ENCODE data around the gene CBS.
"Not testable (repeated sequence)": the region's sequence is repeated elsewhere in the genome, so short reads cannot be mapped to it uniquely, and the experiment has no call there.

Gene CBS

DNA sequence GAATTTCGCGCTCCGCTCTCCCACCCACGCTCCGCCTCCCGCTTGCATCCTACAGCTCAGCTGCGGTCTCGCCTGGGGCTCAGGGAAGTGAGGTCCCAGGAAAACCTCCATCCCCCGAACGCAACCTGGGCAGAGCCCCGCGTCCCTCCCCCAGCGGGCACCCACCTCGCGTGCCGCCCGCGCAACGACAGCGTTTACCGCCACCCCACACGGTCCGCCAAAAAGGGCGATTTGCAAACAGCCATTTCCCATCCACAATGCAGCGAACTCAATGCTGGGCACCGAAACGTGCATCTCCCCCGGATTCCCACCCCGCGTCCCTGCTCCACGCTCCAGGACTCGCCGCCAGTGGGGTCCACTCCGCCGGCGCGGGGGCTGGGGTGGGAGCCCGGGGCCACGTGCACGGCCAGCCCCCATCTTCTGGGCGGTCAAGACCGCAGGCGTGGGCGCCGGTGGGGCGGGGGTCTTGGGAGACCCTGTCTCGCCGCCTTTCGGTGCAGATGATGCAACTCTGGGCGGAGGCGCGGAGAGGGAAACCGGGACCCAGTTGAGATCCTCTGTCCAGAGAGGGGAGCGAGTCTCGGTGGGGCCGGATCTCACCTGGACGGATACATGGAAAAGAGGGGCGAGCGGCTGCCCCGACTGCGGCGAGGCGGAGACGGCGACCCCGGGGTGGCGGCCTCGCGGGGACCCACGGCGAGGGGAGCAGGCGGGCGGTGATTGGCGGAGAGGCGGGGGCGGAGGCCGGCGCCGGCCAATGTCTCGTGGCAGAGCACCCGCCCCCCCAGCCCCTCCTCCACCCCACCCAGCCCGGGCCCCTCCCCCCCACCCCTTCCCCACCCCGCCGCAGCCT, at the start of gene CBS:
Gene CBS (minus strand): TSS at position 666 of the 853 bp plus-strand sequence. CDS start 3,642 bp downstream, outside the sequence.
- FAIRE-seq: not testable (repeated sequence)

DNA sequence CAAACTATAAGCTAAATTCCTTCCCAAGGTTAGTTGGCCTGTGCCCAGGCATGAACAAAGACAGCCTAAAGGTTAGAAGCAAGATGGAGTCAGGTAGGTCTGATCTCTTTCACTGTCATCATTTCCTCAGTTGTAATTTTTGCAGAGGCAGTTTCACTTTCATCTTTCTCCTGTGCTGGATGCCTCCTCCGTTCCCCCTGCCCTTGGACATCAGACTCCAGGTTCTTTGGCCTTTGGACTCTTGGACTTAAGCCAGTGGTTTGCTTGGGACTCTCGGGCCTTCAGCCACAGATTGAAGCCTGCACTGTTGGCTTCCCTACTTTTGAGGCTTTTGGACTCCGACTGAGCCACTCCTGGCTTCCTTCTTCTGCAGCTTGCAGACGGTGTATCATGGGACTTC, 40.3 kb upstream of the CBS start:
- FAIRE-seq: not testable (repeated sequence)

DNA sequence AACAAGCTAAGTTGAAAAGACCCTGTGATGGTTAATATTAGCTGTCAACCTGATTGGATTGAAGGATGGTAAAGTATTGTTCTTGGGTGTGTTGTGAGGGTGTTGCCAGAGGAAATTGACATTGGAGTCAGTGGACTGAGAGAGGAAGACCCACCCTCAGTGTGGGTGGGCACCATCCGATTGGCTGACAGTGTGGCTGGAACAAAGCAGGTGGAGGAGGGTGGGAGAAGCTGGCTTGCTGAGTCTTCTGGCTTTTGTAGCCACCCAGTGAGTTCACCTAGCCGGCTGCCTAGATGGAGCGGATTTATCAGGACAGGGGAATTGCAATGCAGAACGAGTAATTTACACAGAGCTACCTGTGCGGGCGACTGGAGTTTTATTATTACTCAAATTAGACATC, 38.8 kb upstream of the CBS start:
- not testable (repeated sequence) for FAIRE-seq

DNA sequence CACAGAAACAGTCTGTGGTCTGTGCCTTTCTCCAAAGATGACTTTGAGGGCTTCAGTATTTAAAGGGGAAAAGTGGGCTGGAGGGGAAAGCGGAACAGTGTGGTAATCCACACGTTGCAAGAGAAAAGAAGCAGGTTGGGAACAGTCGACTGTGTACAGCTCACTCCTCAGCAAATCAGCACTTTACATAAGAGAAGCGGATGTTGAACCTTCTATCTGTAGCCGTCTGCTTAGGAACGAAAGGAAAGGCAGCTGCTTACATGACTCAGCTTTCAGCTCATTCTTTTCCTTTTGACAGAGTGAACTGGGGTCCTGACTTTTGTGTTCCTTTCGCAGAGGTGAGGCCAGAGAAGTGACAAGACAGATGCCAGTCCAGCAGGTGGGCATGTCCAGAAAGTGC, 33.4 kb upstream of the CBS start:
- not testable (repeated sequence) for FAIRE-seq

DNA sequence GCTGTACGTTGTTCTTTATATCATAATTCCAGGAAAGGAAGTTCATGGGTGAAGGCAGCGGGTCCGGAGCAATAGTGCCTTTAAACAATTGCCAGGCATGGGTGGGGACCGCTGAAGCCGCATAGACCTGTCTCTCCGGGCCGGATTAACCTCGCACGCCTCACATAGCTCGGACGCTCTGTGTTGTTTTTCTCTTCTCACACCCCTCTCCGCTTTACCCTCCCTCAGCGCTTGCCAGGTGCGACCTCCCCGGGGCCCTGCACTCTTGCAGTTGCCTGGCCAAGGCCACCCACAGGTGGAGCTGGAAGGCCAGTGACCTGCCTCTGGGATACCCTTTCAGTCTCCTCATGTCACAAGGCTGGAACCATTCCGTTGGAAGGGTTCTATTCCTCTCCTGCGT, 32.5 kb upstream of the CBS start:
- not testable (repeated sequence) for FAIRE-seq

DNA sequence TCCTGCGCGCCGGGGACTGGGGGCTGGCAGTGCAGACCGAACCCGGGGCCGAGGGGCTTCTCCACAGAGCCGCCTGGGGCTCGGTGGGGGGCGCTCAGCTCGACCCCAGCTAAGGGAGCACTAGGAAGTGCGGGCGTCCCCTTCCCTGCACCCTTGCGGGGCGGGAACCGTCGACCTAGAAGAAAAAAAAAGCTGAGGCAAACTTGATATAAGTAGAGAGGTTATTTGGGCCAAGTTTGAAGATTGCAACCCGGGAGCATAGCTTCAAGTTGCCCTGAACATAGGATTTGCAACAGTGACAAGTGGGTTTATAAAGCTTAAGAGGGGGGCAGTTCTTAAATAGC, 32.1 kb upstream of the CBS start:
- FAIRE-seq: not testable (repeated sequence)

DNA sequence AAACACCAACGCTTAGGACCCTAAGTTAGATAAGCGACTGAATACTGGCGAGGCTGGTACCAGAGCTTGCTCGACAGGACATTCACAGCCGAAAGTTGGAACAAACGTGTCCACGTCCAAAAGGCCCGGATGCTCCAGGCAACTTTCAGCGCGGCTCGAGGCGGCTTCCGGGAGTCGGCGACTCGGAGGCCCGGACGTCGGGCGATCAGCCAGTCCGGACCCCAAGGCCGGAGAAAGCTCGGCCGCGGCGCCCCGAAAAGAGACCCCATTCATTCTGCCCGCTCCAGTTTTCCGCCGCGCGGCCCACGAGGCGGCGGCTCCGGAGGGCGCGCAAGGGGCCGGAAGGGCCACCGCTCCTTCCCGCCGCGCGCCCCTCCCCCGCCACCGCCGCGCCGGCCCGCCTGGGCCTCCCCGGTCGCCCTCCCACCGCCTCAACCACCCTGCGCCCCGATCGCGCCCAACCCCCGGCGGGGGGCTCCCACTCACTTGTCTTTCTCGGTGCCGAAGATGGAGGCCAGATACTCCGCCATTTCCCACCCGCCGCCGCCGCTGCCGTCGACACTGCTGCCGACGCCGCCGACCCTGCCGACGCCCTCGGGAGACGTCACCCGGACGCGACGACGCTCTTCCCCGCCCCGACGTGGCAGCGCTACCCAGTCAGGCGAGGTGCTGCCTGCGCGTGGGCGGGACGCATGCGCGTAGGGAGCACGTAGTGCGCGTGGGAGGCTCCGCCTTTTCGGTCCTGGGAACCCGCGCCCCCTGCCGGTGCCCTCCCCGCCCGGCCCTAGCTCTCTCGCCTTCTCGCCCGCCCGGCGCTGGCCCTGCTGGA, 31.5 kb upstream of the CBS start, which contains the start of gene U2AF1:
Gene U2AF1 (minus strand): TSS at position 606 of the 829 bp plus-strand sequence. CDS start 76 bp downstream, at position 530.
- not testable (repeated sequence) for FAIRE-seq

DNA sequence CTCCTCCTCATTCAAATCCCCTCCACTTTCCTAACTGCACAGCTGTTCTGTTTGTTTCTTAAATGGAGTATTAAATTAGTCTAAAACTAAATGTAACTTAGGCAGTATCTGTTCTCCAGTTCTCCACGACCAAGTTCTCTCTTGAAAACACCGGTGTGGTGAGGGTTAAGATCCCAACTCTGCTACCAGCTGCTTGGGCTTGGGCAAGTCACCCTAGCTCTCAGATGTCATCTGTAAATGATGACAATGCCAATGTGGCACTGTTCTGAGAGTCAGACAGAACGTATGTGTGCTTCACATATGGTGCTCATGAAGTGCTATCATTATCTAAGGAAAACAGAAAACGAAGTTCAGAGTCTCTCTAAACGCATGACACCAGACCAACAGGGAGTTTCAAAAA, 29.0 kb upstream of the CBS start:
- not testable (repeated sequence) for FAIRE-seq

DNA sequence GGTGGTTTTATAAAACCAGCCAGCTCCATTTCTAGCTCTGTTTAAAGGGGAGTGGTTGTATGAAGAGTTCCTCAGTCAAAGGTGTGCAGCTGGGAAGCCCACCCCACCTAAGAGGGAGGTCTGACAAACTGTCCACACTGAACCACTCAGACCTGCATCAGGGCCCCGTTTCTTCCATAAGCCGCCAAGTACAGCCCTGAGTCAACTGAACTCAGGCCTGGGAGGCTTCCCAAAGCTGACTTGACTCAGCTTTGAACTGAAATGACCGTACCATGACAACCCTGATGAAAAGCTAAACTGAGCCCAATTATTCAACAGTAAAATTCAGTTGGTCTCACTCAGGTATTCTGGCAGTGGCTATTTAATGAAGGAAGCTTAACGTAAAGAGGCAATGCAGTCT, 26.6 kb upstream of the CBS start:
- not testable (repeated sequence) for FAIRE-seq

DNA sequence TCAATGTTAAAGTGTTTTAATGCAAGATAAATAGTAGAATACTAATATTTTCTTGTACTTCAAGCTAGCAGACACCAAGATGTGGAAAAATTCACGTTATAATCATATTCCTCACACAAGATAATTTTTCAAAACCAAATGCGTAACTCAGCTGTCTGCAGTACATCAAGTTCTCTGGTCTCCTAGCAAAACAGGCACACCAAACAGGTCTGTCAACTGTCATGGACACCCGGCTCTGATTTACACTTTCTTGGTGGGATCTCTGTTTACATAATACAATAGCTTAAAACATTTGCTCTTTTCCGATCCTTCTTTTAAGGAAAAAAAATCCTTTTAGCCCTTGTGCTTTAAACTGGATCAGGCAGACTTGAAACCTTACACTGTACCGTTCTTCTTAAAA, 26.0 kb upstream of the CBS start:
- not testable (repeated sequence) for FAIRE-seq

DNA sequence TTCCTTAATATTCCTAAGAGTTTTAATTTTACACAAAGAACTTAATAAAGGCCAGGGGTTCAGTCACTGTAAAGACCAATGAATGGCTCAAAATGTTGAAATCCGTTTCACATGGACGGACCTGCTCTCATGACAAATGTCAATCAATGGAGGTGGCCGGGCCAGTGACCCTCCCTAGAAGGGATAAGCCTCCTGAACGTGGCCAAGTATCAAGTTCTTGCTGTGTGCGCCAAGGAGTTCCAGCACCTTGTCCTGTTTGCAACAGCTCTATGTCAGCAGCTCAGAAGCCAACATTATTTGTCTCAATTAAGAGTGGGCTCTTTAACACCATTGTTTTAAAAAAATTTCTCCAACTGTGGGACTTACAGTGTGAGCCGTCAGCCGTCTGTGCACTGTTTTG, 25.4 kb upstream of the CBS start:
- FAIRE-seq: not testable (repeated sequence)

DNA sequence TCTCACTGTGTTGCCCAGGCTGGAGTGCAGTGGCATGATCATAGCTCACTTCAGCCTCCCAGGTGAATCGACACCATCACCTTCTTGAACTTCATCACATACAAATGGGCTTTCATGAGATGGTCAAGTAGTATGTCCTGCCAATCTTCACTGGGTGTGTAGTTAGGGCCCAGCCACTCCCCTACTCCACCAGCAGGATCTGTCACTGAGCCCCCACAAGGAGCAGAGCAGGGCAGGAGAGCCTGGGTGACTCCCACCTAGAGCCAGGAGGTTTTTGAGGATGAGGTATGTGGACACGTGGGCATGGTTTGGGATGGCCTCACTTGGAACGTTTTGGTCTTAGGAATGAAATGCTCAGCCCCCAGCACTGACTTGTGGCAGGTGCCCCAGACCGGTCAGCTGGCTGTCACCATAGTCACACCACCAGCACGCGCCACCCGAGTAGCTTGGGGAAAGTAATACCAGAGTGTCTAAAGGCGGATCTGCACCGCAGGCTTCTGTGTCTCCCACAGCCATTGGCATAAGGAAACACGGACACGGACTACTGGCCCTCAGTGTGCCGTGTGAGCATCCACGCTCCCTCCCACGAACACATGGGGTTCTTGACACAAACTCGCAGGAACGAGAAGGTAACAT, 16.5 kb upstream of the CBS start:
- not testable (repeated sequence) for FAIRE-seq

DNA sequence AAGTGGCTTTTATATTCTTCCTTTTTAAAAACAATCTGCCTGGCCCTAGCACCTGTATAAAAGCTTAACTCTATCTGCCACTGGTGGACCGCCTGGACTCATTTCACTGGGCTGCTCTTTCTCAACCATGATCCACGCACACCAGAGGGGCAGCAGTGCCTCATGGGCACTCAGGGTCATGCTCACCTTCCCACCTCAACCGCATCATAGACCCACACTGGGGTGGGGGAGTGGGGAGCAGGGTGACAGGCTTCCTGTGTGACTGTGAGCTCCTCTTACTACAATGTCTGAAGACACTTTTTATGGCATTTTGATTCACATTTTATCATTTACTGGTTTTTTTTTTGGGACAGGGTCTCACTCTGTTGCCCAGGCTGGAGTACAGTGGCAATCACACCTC, 15.3 kb upstream of the CBS start:
- FAIRE-seq: not testable (repeated sequence)

DNA sequence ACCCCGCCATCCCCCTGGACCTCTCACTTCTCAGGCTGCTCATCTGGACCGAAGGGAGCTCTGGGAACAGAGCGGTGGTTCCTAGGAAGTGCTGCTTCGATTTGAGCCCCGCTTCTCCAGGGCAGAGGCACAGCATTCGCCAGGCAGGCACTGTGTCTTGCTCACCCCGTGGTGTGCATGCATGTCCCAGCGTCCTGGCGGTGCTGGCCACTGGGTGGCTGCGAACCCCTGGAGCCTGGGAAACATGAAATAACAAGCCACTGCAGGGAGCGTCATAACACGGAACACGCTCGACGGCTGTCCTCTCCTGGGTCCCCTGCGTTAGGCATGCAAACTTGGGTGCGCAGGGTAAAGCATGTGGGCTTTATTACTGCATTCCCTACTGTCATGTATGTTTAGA, 13.8 kb upstream of the CBS start:
- FAIRE-seq: not testable (repeated sequence)

DNA sequence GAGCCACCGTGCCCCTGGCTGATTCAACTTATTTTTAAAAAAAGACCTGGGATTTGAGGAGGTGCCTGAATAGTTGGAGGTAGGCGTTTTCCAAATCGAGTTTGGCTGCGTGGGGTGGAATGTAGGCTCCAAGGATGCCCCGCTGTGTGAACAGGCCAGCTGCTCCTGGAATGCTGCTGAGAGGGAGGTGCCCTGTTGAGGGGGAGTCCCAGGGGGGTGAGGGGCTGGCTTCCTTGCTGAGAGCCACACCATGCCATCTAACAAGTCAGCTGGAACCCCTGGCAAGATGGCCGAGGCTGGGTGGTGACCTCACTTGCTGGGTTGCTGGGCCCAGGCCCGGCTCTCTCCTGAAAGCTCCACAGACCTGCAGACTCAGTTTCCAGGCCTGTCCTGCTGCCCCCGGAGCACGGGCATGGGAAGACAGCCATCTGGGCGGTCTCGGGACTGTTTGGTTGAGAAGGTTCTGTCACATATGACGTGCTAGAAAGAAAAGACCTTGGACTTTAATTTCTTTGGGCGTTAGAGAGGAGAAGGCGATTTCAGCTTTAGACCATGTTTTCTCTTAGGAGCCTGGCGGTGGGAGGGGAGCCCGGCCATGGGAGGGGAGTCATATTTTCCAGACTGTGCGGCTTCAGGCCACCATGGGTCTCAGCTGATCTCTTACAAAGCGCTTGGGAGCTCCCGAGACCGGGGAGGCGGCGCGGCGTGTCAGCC, 7.1 kb upstream of the CBS start:
- not testable (repeated sequence) for FAIRE-seq

DNA sequence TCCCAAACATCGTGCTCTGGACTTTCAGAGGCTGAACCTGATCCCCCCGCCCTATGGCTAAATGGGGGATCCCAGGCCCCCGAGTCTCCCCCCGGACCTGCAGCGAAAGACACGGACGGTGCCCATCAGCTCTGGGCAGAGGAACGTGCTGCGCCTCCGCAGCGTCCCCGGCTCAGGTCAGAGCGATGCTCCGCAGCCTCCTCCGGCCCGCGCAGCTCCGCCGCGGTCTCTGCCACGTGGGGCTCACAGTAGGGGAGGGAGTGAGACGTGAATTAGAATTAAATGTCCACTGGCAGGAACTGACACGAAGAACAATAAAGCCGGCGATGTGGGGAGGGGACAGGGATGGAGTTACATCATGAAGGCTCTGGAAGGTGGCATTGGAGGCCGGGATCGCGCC, 1.0 kb upstream of the CBS start:
- not testable (repeated sequence) for FAIRE-seq

DNA sequence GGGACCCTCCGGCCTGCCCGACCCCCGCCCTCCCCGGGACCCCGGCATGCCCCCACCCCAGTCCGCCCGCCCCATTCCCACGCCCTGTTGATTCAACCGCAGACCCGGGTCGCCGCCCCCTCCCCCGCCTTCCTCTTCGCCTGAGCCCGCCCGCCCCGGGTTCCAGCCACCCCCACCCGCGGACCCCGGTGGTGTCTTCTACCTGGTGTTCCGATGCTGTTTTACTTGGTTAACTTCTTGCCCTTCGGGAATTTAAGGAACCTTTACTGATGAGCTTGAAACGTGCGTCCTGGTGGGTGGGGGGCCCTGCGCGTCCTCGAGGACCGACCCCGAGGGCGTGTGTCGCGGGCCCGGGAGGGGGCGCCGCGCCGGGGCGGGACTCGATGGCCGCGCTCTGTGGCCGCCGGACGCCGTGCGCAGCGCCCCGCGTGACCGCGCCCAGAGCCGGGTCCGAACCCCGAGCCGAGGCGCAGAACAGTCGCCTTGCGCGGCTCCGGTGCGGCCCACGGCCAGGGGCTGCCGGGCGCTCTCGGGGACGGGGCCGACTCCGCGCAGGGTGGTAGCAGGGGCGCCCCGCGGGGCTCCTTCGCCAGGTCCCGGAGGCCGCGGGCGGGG, 495 bp upstream of the CBS start:
- not testable (repeated sequence) for FAIRE-seq

DNA sequence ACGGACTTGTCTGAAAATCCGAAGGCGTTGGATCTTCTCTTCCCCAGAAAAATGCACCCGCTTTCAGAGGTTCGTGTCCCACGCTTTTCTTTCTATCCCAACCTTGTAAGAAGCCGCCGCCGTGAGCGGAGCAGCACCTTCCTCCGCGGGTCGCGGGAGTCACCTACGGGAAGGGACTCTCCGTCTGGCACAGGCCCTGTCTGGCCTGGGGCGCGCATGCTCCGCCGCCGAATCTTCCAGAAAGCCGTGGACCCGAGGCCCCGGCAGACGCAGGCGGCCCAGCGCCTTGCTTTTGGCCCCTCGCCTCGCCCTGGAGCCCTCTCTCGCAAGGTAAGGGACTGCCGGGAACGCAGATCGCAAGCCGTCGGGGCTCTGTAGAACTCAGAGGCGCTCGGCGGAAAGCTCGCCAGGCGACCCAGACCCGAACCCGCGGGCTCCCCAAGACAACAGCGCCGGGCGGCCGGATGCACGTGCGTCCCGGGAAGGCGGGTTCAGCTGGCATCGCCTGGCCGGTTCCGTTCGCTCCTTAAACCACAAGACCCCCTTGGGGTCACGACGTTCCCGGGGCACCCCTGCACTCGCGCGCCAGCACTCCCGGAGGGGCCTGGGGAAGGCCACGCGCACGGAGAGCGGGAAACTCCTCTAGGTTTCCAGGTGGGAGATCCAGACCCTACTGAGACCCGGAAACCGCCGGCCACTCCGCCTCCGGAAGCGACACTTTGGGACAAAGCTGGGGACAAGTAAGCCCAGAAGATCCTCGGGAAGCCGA, 1.1 kb downstream of the CBS start:
- not testable (repeated sequence) for FAIRE-seq

DNA sequence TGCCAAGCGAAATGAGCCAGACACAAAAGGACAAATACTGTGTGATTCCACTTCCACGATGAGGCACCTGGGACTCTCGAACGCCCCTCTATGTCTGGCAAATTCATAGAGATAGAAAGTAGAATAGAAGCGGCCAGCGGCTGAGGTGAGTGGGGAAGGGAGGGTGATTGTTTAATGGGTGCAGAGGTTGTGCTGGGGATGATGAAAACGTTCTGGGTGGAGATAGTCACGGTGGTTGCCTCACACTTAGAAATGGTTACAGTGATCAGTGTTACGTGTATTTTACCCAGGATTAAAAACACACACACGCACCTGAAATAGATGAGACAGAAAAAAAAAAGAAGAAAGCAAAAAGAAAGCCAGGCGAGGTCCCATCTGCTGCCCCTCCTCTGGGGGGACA, 2.9 kb downstream of the CBS start:
- FAIRE-seq: not testable (repeated sequence)

DNA sequence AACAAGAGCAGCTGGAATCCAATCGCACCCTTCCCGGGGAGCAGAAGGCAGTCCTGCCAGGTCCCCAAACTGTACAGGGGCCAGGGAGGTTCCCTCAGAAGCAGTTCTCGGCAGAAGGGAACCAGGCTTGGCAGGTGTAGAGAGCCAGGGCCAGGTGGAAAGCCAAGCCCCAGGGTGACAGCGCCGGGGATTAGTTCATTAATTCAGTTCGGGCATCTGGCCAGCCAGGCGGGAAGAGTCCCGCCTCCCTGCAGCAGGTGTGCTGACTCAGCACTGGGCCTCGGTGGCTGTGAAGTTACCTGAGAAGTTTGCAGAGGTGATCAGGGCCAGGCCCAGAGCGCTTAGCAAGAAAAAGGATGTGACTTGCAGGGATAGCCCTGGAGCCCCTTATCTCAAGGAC, 6.0 kb downstream of the CBS start:
- FAIRE-seq: not testable (repeated sequence)

DNA sequence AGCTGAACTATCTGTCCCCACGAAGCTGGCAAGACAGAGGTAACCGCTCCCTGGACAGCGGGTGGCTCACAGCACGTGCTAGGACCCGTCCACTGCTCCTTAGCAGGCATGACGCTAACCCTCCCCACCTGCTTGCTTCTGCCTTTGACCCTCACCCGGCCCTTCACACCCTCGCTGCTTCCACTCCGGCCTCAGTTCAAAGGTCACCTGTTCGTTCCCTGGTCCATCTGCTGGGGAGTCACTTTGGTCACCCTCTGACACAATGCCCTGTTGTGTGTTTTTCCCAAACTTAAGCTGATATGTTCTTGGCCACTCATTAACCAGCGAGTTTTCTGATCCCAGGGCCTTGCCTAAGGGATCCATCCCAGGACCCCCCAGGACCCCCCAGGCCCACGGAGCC, 7.6 kb downstream of the CBS start:
- FAIRE-seq: not testable (repeated sequence)

Measured in TTC549 (cell line).